ENCODE results near the gene IL4R.

Gene IL4R

DNA sequence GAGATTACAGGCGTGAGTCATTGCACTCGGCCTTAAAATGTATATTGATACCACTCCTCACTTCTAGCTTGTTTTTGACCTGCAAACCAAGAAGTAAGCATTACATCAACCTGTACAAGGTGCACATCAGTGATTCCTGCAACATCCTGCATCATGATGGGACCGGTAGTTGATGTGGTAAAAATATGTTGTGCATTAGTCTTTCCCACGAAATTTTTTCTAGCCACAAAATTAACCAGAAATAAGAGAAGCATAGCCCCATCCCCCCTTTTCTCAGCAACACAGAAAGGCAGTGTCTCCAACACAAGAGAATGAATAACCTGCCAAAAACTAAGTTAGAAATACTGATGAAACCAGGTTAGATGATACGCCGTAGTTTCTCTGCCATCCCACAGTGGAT, 24.1 kb upstream of the IL4R start:
- DNase-seq = no peak

DNA sequence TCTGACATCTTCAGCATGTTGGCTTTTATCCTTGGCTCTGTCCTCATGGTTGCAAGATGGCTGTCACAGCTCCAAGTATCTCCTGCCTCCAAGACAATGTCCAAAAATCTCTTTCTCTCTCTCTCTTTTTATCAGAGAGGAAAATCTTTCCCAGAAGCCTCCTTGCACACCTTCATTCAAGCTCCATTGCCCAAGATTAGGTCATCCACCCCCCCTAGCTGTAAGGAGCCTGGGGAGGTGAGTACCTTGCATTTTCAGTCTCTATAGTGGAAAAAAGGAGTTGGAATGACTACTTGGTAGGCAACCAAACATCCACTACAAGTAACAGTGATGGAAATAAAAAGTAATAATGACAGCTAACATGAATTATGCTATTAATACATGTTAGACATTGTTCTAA, 23.2 kb upstream of the IL4R start:
- no peak for DNase-seq

DNA sequence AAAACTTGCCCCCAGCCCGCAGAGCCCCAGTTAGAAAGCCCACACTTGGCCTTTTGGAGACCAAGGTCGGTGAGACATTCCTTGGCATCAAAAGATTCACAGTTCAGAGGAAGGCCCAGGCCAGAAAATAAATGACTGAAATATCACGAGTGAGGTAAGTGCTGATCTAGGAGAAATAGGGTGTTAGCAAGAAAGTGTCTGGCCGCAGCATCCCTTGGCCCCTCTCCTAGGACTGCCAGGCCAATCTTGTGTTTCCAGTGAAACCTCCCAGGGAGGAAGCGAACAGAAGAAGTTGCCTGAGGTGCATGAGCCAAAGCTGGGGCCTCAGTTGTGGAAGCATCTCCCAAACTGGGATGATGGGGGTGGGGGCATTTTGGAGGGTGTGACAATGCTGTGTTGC, 22.7 kb upstream of the IL4R start:
- no peak for DNase-seq

DNA sequence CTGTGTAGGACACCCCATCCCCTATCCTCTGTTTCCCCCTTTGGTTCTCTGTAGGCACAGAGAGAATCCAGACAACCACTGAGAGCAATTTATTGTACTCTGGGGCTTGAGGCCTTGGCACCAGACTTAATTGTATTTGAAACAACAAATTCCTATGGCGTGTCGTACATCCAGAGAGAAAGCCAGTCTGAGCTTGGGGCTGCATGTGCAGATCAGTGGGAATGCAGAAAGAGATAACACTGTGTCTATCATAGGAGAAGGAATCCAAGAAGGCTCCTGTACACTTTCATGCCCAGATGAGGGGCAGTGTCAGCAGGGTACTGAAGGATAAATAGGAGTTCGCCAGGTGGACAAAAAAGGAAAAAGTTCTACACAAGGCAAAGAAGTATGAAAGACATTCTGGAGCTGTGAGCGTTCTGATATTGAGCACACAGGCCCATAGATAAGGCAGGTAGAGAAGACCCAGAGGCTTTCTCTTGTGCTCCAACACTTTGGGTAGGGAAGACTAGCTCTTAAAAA, 22.0 kb upstream of the IL4R start:
- no peak for DNase-seq

- DNase-seq = no peak
Observed at GRCh38 chr16:27293343-27293742, 20.4 kb upstream of the IL4R start.

DNA sequence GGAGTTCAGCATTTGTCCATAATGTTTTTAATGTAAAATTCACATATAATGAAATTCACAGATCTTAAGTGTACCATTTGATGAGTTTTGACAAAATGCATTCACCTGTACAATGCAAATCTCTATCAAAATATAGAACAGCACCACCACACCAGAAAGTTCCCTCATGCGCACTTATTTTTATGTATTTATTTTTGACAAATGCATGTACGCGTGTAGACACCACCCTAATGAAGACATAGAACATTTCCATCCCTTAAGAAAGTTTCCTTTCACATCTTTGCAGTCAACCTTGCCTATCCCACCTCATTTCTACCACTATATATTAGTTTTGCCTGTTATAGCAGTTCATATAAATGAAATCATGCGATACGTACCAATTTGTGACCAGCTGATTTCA, 15.6 kb upstream of the IL4R start:
- DNase-seq = no peak

DNA sequence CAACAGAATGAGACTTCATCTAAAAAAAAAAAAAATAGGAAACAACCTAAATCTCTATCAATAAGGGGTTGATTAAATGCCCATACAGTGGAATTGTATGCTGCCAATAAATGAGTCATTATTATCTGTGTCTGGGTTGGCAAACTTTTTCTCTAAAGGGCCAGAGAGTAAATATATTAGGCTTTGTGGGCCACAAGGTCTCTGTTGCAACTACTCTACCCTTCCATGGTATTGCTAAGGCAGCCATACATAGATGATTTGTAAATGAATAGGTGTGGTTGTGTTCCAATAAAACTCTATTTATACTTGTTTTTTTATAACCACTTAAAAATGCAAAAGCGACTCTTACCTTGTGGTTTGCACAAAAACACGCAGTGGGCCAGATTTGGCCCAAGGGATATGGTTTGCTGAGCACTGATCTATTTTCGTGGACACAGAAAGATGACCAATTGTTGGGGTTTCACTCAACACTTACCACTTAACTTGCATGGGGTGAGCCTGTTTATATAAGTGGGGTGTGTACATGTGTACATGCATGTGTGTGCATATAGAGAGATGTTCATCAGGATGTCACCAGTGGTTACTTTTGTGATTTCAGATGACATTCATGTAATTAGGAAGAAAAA, 12.4 kb upstream of the IL4R start:
- DNase-seq = no peak

- DNase-seq = no peak
Observed at GRCh38 chr16:27302126-27302525, 11.6 kb upstream of the IL4R start.

DNA sequence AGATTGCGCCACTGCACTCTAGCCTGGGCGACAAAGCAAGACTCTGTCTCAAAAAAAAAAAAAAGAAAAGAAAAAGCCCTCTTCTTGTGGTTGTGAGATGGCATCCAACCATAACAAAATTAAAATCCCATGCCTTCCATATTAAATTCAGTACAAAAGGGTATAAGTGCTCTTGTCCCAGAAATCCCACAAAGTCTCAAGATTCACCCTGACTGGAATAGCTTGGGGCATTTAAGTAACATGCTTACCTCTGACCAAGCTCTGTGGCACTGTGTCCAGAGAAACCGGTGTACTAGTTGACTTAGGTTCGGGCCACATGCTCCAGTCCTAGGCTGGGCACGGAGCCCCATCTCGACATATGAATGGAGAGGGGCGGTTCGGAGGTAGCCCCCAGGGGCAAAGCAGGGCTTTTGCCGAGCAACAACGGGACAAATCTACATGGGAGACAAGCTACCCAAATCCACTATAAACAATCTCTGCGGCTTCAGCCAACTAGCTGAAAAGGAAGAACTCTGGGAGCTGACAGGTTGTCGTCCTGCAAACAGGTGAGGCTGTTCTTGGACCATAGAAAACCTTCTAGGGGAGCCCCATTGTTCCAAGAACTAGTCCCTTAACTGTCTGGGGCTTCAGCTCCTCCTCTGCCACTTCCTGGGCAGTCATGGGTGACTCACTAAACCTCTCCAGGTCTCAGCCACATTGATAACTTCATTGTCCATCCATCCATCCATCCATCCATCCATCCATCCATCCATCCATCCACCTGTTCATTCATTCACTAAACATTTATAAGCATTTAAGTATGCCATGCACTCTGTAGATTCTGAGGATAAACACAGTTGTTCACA, 10.3 kb upstream of the IL4R start:
- no peak for DNase-seq

DNA sequence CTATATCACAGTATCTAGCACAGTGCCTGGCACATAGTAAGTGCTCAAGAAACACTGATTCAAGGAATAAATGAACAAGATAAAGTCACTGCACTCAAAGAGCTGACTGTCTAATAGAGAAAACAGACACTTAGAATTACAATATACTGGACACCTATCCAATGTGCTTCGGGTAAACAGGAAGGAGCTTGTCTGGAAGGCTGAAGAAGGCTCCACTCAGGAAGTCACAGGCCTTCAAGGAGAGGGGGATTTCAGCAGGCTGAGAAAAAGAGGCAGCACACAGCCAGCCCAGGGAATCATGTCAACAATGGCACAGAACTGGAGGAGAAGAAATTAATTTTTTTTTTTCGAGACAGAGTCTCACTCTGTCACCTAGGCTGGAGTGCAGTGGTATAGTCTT, 9.7 kb upstream of the IL4R start:
- no peak for DNase-seq

DNA sequence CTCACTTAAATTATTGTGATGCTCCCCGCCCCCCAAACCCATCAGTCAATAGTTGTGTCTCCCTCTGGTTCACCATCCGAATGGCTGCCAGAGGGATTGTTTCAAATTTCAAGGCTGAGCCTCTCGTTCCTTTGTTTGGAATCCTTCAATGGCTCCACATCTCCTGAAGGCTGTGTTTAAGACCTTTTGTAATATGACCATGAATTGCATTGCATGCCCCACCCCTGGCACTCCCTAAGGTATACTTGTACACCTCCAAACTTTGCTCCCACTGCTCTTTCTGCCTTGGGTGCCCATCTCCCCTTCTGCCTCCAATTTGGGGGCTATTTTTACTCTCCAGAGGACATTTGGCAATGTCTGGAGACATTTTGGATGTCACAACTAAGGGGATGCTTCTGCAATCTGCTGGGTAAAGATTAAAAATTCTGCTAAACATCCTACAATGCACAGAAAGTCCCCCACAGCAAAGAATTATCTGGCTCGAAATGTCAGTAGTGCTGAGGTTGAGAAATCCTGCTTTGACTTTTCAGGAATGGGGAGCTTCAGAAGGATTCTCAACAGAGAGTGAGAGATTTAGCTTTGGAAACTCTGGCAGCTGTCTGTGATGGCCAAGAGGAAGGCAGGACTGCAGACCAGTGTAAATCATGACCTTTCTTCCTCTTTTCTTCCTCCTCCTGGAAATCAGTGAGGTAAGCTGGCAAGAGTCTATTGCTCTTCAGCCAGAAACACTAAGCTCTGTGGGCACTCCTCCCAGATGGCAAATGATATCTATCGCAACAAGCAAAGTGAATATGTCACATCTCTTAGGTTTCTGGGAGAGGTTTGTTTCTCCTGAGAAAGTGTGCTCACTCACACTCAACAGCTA, 8.7 kb upstream of the IL4R start:
- no peak for DNase-seq

- no peak for DNase-seq
Observed at GRCh38 chr16:27305839-27306442, 7.8 kb upstream of the IL4R start.

DNA sequence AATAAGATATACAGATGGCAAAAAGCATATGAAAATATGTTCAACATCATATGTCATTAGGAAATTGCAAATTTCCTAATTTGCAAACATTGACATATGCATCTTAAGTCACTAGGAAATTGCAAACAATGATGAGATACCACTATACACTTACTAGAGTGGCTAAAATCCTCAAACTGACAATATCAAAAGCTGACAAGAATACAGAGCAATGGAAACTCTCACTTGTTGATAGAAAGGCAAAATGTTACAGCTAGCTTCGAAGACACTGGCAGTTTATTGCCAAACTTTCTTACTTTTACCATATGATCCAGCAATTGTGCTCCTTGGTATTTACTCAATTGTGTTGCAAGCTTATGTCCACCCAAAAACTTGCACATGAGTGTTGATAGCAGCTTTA, 5.0 kb upstream of the IL4R start:
- no peak for DNase-seq

GRCh38 chr16:27310576-27311447, 3.0 kb upstream of the IL4R start:
- no peak for DNase-seq

DNA sequence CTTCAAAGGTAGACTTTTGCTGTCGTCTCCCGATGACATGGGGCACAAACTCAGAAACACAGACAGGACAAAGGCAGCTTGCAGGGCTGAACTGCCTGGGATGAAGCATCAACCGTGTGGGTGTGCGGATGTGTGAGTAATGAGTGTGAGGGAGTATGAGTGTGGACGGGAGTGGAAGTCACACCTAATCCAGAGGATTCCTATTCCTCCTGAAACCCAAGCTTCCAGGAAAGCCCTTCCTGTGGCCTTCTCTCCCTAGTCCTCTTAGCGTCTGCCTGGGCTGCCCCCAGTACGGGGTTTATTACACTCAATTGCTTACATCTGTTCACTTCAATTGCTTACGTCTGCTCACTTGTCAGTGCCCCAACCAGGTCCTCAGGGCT, 2.3 kb upstream of the IL4R start:
- DNase-seq = no peak

DNA sequence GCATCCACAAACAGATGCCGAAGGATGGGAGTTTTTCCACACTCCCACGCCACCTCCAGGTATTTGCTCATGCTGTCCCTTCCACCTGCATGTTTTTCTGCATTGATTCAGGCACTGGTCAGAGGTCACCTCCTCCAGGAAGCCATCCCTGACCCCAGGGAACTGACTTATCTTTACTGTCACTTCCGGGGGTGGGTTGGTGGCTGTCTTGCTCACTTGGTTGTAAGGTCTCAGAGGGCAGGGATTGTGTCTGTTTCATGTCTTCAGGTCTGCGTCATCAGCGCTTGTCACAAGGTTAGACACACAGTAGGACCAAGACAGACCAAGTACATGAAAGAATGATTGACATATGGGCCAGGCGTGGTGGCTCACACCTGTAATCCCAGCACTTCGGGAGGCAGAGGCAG, 1.9 kb upstream of the IL4R start:
- no peak for DNase-seq

- no peak for DNase-seq
Observed at GRCh38 chr16:27312580-27313421, 973 bp upstream of the IL4R start.

DNA sequence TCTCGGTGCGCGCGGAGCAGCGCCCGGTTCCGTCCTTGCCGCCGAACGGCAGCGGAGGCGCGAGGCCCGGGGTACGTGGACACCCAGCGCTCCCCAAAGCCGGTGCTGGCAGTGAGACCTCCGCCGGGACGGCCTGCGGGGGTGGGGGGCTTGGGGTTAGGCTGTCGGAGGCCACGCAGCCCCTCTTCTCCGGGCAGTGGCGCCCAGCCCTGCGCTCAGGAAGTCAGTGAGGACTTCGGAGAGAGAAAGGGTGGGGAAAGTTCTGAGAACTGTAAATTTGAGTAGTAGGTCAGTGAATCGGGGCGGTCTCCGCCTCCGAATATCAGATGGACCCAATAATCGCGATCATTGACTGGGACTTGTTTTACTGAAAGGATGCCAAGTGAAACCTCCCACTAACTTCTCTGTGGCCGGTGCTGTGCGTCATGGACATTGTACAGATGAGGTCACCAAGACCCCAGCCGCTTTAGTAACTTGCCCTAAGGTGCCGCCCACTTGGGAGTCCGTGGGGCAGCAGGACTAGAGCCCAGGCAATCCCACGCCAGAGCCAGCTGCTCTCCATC, 468 bp downstream of the IL4R start:
- DNase-seq = peak; percentile 58

DNA sequence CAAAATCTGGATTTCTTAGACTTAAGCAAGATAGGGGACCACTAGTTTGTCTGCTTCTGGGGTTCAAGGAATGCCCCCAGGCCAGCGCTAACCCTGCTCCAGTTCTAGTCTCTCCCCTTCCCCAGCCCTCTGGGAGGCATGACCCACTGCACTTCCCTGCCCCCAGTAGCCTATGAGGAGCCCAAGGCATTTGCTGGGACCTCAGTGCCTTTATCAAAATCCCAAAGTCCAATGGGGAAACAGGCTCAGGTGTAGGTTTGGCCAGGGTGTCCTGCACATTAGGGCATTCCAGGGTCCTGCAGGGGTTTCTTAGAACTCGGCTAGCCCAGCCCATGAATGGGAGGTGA, 1.2 kb downstream of the IL4R start:
- DNase-seq = no peak

GRCh38 chr16:27315333-27316037, 1.7 kb downstream of the IL4R start:
- peak; percentile 50 for DNase-seq

Data from activated naive CD4-positive, alpha-beta T cell treated with Interleukin-2 at 50 U/mL for 16 hours (primary cell).